Suprapubic skin (tissue), 4 donors: ENCODE results near the gene GDPD5.

Experiments used
- POLR2A ChIP-seq, 2 donors: fragments of 450-650 bp; IDR thresholded peaks; one replicate each; pipeline ENCODE4 v1.6.1; 2017; ENCODE audit warnings: antibody characterized with exemption in 2 of 2, mild to moderate bottlenecking in 2 of 2, moderate library complexity in 2 of 2
- POLR2AphosphoS5 ChIP-seq, 3 donors: sonication (generic); formaldehyde crosslinking; IDR thresholded peaks; one replicate each; pipeline ENCODE4 v1.6.1; 2017; ENCODE audit warnings: antibody characterized with exemption in 3 of 3
- TF ChIP-seq, protein P1 (sequence below), 2 donors: fragments of 200-600 bp in 1 of 2; fragments of 450-650 bp in 1 of 2; sonication (generic) in 1 of 2; IDR thresholded peaks; one replicate each; pipeline ENCODE4 v1.5.1; 2016 to 2019; ENCODE audit warnings: antibody characterized with exemption in 2 of 2, mild to moderate bottlenecking in 1 of 2, moderate library complexity in 1 of 2

- TF ChIP-seq, protein P1, sequence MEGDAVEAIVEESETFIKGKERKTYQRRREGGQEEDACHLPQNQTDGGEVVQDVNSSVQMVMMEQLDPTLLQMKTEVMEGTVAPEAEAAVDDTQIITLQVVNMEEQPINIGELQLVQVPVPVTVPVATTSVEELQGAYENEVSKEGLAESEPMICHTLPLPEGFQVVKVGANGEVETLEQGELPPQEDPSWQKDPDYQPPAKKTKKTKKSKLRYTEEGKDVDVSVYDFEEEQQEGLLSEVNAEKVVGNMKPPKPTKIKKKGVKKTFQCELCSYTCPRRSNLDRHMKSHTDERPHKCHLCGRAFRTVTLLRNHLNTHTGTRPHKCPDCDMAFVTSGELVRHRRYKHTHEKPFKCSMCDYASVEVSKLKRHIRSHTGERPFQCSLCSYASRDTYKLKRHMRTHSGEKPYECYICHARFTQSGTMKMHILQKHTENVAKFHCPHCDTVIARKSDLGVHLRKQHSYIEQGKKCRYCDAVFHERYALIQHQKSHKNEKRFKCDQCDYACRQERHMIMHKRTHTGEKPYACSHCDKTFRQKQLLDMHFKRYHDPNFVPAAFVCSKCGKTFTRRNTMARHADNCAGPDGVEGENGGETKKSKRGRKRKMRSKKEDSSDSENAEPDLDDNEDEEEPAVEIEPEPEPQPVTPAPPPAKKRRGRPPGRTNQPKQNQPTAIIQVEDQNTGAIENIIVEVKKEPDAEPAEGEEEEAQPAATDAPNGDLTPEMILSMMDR (IDR thresholded peaks at IDR 0.05) = no peak
- TF ChIP-seq POLR2A (IDR thresholded peaks at IDR 0.05) (no peak), POLR2AphosphoS5 (IDR thresholded peaks at IDR 0.05) (no peak)
Observed at GRCh38 chr11:75500742-75501141, 25.0 kb downstream of the GDPD5 start.
